ENCODE results near the gene LSS.

DNA sequence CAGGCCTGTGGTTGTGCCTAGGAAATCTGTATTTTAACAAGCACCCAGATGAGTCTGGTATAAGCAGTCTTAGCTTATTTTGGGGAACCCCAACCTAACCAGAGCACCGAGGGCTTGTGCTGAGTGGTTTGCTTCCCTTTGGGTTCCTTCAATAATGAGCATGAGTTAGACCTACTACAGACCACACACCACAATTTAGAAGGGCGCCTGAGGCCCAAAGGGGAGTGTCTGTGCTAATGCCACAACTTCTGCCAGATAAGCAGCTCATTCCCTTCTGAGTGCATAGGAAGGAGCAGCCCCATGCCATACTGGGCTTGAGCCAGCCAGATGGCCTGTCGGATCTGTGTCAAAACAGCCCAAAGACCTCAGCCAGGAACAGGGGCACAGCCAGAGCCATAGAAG, 15.4 kb upstream of the LSS start:
- TF ChIP-seq, protein P1, sequence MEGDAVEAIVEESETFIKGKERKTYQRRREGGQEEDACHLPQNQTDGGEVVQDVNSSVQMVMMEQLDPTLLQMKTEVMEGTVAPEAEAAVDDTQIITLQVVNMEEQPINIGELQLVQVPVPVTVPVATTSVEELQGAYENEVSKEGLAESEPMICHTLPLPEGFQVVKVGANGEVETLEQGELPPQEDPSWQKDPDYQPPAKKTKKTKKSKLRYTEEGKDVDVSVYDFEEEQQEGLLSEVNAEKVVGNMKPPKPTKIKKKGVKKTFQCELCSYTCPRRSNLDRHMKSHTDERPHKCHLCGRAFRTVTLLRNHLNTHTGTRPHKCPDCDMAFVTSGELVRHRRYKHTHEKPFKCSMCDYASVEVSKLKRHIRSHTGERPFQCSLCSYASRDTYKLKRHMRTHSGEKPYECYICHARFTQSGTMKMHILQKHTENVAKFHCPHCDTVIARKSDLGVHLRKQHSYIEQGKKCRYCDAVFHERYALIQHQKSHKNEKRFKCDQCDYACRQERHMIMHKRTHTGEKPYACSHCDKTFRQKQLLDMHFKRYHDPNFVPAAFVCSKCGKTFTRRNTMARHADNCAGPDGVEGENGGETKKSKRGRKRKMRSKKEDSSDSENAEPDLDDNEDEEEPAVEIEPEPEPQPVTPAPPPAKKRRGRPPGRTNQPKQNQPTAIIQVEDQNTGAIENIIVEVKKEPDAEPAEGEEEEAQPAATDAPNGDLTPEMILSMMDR (IDR thresholded peaks at IDR 0.05) = no peak
- TF ChIP-seq POLR2AphosphoS5 (IDR thresholded peaks at IDR 0.05) (no peak), POLR2A (IDR thresholded peaks at IDR 0.05) (no peak)
